ENCODE data around the gene TP53BP1. TPM values are rescaled to one million over a fixed set of nuclear protein-coding genes. Genes with fewer than 3 reads are reported as not detected.

The TP53BP1 gene
- total and polyA plus RNA-seq, 8 donors, result 3.3 to 85.7 (median 14.5) TPM

DNA sequence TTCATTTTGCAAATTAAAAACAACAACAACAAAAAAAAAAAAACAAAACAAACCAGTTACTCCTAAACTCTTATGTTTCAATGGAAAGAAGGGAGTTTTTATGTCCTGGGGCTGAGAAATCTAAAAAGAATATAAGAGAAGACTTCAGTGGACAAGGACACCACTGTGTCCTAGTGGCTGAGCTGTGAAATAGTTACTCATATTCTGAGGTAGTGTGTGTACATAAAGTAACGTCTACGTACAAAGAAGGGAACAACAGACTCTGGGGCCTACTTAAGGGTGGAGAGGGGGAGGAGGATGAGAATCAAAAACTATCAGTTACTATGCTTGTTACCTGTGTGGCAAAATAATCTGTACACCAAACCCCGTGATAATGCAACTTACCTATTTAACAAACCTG, 6.0 kb upstream of the TP53BP1 start:
- WGBS, 5 donors, result 52 to 72% (median 57%) methylated on average over 3 of the region's 3 CpGs
- intact Hi-C loops (cut with DNase I; ENCODE audit: low total_unique reads), result no loop called here
- TF ChIP-seq, protein P1, sequence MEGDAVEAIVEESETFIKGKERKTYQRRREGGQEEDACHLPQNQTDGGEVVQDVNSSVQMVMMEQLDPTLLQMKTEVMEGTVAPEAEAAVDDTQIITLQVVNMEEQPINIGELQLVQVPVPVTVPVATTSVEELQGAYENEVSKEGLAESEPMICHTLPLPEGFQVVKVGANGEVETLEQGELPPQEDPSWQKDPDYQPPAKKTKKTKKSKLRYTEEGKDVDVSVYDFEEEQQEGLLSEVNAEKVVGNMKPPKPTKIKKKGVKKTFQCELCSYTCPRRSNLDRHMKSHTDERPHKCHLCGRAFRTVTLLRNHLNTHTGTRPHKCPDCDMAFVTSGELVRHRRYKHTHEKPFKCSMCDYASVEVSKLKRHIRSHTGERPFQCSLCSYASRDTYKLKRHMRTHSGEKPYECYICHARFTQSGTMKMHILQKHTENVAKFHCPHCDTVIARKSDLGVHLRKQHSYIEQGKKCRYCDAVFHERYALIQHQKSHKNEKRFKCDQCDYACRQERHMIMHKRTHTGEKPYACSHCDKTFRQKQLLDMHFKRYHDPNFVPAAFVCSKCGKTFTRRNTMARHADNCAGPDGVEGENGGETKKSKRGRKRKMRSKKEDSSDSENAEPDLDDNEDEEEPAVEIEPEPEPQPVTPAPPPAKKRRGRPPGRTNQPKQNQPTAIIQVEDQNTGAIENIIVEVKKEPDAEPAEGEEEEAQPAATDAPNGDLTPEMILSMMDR (IDR thresholded peaks at IDR 0.05), result no peak
- TF ChIP-seq POLR2AphosphoS5 (IDR thresholded peaks at IDR 0.05) (no peak), EP300 (IDR thresholded peaks at IDR 0.05) (no peak), POLR2A (IDR thresholded peaks at IDR 0.05) (no peak)
- H3K9me3 ChIP-seq, result no peaks in the 10 kb centered on the region
- no peaks in the 10 kb centered on the region for H3K27me3 ChIP-seq
- H3K36me3 ChIP-seq, result no peaks in the 10 kb centered on the region
- H3K27ac ChIP-seq, result no peak overlapping the region
- H3K4me1 ChIP-seq, result peaks cover 0 to under 1% (median 0%) of the 10 kb centered on the region in 4 donors
- DNase-seq, result no peak
- no peak overlapping the region for H3K4me3 ChIP-seq

DNA sequence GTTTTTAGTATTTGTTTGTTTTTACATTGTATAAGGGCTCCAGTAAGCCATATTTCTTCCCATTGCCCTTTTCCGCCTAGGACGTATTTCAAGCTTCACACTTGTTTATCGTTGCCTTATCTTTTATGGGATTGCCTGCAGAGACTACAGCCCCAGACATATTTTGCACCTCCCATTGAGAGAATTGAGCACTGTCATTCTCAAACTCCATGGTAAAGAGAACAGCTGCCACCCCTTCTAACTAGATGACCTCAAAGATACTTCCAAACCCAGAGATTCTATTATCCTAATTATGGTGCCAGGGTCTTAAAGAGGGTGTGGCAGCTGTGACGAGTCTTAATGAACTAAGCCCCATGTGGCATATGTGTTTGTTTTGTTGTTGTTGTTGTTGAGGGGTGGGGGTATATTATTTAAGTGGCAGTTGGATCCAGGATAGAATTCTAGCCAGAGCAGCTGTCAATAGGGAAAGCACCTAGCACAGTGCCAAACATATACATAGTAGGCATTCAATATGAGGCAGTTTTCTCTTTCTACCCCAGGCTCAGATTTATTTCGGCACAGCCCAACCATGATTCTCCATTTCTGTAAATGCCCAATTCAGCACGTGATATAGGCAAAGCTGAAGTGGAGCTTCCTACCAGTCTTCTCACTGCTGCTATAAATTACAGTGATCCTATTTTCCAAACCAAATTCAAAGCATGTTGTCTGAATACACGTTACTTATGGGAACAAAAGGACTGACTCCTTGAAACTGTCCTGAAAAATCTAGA, 932 bp upstream of the TP53BP1 start:
- H3K9me3 ChIP-seq, result no peaks in the 10 kb centered on the region
- 54 to 60% (median 57%) methylated on average over 7 of the region's 7 CpGs for WGBS, 5 donors
- H3K4me3 ChIP-seq, result peak overlapping the region; percentile 77 to 96 (median 90)
- H3K27me3 ChIP-seq, result no peaks in the 10 kb centered on the region
- peaks cover 5 to 39% (median 25%) of the 10 kb centered on the region in 4 donors for H3K4me1 ChIP-seq
- peak overlapping the region in 4 of 5 donors; percentile 85 to 94 (median 88) for H3K27ac ChIP-seq
- intact Hi-C loops (cut with DNase I; ENCODE audit: low total_unique reads), result no loop called here
- no peak for DNase-seq
- TF ChIP-seq, protein P1 (IDR thresholded peaks at IDR 0.05), result no peak
- no peak for TF ChIP-seq POLR2AphosphoS5 (IDR thresholded peaks at IDR 0.05)
- no peak for TF ChIP-seq EP300 (IDR thresholded peaks at IDR 0.05)
- TF ChIP-seq POLR2A (IDR thresholded peaks at IDR 0.05), result no peak
- peaks cover 0 to 20% (median 14%) of the 10 kb centered on the region in 4 donors for H3K36me3 ChIP-seq

DNA sequence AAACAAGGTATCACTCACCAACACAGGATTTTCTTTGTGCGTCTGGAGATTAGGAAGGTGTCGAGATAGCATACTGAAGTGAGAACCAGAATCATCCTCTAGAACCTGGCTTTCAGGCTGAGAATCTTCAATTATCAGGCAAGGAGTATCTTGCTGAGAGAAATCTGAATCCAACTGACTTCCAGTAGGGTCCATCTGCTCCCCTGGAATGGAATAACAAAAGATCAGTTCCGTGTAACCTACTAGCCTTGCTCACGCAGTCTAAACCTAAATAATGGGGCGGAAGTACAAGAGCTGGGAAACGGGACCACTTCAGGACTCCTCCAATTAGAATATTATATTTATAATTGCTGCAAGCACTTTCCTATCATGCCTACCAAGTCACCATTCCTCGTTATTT, 690 bp downstream of the TP53BP1 start:
- 7 to 11% (median 8%) methylated on average over 7 of the region's 7 CpGs for WGBS, 5 donors
- TF ChIP-seq EP300 (IDR thresholded peaks at IDR 0.05) (no peak), POLR2A (IDR thresholded peaks at IDR 0.05) (no peak), POLR2AphosphoS5 (IDR thresholded peaks at IDR 0.05) (no peak)
- TF ChIP-seq, protein P1 (IDR thresholded peaks at IDR 0.05), result no peak
- Histone ChIP-seq H3K27ac (peak overlapping the region in 4 of 5 donors; percentile 85 to 94 (median 88)), H3K27me3 (no peaks in the 10 kb centered on the region), H3K4me3 (peak overlapping the region; percentile 77 to 96 (median 90)), H3K9me3 (no peaks in the 10 kb centered on the region), H3K36me3 (peaks cover 9 to 36% (median 30%) of the 10 kb centered on the region in 4 donors), H3K4me1 (peaks cover 5 to 45% (median 27%) of the 10 kb centered on the region in 4 donors)
- intact Hi-C loops (cut with DNase I; ENCODE audit: low total_unique reads), result no loop called here
- no peak for DNase-seq

DNA sequence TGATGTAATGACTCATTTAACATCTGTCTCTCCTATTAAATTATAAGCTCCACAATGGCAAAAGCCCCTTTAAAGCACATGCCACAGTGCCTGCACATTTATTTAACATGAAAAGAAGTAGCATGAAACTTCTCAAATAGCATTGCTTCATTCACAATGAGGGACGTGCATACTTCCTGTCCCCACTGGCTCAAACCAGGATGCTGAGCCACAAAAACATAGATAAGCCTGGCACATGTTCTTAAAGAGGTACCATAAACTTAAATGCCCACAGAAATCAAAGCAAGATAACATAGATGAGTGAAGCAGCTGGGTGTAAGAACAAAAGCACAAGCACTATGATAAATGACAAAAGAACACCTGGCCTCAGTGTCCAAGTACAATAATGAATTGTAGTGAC, 3.8 kb downstream of the TP53BP1 start:
- intact Hi-C loops (cut with DNase I; ENCODE audit: low total_unique reads), result no loop called here
- WGBS, 5 donors, result 0 to 12% (median 4%) methylated on average over 1 of the region's 1 CpG

More for the DNA sequence above, 3.8 kb downstream of the TP53BP1 start:
- Histone ChIP-seq H3K36me3 (peaks cover 9 to 56% (median 47%) of the 10 kb centered on the region in 4 donors), H3K27me3 (no peaks in the 10 kb centered on the region), H3K9me3 (no peaks in the 10 kb centered on the region), H3K27ac (no peak overlapping the region), H3K4me3 (no peak overlapping the region), H3K4me1 (peaks cover 5 to 45% (median 27%) of the 10 kb centered on the region in 4 donors)
- TF ChIP-seq POLR2AphosphoS5 (IDR thresholded peaks at IDR 0.05) (no peak), POLR2A (IDR thresholded peaks at IDR 0.05) (no peak), EP300 (IDR thresholded peaks at IDR 0.05) (no peak)
- TF ChIP-seq, protein P1 (IDR thresholded peaks at IDR 0.05), result no peak
- DNase-seq, result peak in 1 of 2 donors; percentile 57

All from stomach (tissue), 9 donors.